RWPE1 (cell line): ENCODE results near the gene PLPP7.

Source experiments
- CTCF ChIA-PET: fragments of 350-600 bp; sonication (Branson Sonifier 250); formaldehyde crosslinking; extraction: SDS; loops from one replicate; lab custom pipeline; 2021; lab: Yijun Ruan, JAX
- POLR2A ChIA-PET: fragments of 400-600 bp; formaldehyde crosslinking; extraction: SDS; loops from one replicate; lab custom pipeline; 2020; ENCODE audit warnings: antibody characterized with exemption; ENCODE audit not compliant: low non-redundant PET; lab: Yijun Ruan, JAX
- DNase-seq: peaks from one replicate; pipeline ENCODE4 v3.0.0; 2012; ENCODE audit warnings: low spot score
- H3K27ac ChIP-seq: fragments of 450-650 bp; 2 replicates; pipeline ENCODE4 v1.5.1; 2017
- TF ChIP-seq, protein P1 (sequence below): fragments of 450-650 bp; conservative IDR thresholded peaks from 2 replicates; pipeline ENCODE4 v1.5.1; 2017; ENCODE audit warnings: low read depth, mild to moderate bottlenecking

Gene PLPP7

DNA sequence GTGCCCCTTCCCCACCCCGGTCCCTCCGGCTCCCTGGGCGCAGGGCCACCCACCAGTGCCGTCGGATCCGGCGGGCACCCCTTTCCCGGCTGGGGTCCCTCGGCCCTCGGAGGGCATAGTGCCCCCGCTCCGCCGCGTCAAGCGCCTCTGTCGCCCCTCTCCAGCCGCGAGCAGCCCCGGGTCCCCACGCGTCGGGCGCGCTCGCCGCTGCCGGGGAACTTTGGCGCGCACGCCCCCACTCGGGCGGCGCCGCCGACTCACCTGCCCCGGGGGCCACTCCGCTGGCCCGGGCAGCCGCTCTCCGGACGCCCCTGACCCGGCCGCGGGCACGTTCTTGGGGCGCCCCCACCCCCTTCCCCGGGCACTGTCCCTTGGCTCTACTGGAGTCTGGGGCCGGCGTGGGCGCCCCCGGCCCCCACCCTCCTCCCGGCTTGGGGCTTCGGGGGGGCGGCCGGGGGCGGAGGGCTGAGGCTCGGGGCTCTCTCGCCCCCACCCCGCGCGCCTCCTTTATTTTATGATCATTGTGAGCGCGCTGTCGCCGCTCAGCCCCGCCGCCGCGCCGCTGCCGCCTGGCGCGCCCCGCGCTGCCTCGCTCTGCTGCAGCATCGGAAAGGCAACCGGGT is 12.1 kb upstream of the PLPP7 start:
- POLR2A ChIA-PET, result no interaction called here
- DNase-seq, result no peak
- CTCF ChIA-PET, result interaction anchor here (0.7 to 1.0 kb wide), 2 partner anchors 23 to 59 kb away, joined by 3 read pairs; no protein-coding TSS in a partner anchor
- TF ChIP-seq, protein P1, sequence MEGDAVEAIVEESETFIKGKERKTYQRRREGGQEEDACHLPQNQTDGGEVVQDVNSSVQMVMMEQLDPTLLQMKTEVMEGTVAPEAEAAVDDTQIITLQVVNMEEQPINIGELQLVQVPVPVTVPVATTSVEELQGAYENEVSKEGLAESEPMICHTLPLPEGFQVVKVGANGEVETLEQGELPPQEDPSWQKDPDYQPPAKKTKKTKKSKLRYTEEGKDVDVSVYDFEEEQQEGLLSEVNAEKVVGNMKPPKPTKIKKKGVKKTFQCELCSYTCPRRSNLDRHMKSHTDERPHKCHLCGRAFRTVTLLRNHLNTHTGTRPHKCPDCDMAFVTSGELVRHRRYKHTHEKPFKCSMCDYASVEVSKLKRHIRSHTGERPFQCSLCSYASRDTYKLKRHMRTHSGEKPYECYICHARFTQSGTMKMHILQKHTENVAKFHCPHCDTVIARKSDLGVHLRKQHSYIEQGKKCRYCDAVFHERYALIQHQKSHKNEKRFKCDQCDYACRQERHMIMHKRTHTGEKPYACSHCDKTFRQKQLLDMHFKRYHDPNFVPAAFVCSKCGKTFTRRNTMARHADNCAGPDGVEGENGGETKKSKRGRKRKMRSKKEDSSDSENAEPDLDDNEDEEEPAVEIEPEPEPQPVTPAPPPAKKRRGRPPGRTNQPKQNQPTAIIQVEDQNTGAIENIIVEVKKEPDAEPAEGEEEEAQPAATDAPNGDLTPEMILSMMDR, result no peak
- no peak overlapping the region for H3K27ac ChIP-seq

DNA sequence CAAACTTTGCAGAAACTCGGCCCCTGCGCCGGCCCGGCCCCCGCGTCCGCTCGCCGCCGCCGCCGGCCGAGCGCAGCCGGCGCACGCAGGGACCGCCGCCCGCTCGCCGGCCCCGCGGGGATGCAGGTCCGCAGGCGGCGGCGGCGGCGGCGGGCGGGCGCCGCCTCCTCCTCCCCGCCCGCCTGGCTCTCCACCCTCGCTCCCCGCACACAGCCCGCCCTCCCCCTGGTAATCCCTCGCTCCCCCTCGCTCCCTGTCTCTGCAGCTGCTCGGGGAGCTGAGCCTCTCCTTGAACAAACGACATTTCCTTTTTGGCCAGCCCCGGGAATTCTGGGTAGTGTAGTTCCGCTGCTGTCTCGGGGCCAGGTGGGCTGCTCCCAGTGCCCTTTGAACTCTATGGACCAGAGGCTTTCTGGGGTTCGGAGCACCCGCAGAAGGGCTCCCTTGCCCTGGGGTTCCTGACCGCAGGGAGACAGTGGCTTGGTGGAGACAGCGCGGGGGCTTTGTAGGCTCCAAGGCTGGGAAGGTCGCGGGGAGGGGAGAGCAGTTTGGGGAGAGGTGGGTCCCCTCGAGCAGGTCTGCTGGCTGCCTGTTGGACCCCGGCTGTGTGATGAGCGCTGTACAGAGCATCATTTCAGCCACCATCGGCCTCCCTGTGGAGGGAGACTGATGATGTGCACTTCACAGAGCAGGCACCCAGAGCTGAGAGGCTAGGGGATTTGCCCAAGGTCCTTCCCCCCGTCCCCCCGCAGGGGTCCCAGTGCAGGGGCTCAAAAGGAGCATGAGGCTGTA is 11.4 kb upstream of the PLPP7 start:
- POLR2A ChIA-PET, result interaction anchor here (0.6 kb wide), 1 partner anchor 72 kb away, joined by 3 read pairs; no protein-coding TSS in a partner anchor
- H3K27ac ChIP-seq, result no peak overlapping the region
- TF ChIP-seq, protein P1, result no peak
- peak; percentile 95 for DNase-seq
- CTCF ChIA-PET, result interaction anchor here (0.6 to 1.0 kb wide), 3 partner anchors 22 to 313 kb away, joined by 3 read pairs; no protein-coding TSS in a partner anchor

DNA sequence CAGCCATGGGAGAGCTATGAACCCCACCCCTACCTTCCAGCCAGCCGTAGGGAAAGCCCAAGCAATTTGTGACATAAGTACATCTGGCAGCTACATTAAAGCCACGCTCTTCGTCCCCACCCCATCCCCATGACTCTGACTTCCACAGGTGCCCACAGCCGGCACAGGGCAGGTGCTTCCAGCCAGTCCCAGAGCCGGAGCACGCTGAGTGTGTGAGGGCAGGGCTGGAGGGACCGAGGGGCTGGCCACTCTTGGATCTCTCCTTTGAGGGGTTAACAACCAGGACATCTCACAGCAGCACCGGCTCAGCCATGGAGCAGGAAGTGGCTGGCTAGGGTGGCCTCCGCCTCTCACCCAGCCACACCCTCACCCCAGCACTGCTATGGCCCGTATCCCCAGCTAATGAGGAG is 10.8 kb upstream of the PLPP7 start:
- TF ChIP-seq, protein P1, result no peak
- no peak for DNase-seq
- POLR2A ChIA-PET, result interaction anchor here (0.6 kb wide), 1 partner anchor 72 kb away, joined by 3 read pairs; no protein-coding TSS in a partner anchor
- CTCF ChIA-PET, result interaction anchor here (0.6 kb wide), 1 partner anchor 313 kb away, joined by 3 read pairs; no protein-coding TSS in a partner anchor
- H3K27ac ChIP-seq, result no peak overlapping the region

DNA sequence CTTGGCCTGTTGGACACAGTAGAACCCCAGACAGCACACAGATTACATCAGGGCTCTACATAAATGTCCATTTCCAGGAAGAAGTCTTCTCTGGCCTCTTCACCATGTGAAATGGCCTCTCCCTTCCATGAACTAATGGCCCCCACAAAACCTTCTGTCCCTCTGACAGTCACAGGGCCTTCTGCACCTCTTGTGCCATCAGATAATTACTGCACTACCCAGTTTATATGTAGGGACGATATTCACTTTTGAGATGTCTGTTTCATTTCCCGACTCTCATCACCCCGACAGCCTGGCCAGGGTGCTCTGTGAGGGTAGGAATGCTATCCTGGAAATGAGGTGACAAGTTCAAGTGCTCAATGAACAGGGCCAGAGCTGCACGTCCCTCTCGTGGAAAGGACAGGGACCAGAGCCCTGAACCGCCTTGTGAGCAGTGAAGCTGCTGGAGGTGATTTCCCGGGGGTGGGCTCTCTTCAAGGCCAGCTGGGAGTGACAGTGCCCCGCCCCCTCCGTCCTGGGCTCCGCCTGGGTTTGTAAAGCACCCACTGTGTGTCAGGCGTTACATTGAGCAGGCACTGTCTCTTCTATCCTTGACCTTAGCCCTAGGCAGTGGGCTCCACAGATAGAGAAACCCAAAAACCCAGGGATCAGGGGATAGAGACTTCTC is 10.2 kb upstream of the PLPP7 start:
- TF ChIP-seq, protein P1, result no peak
- no peak for DNase-seq
- CTCF ChIA-PET, result interaction anchor here (0.6 kb wide), 2 partner anchors 9 to 312 kb away, joined by 3 read pairs; no protein-coding TSS in a partner anchor
- no peak overlapping the region for H3K27ac ChIP-seq
- POLR2A ChIA-PET, result no interaction called here

DNA sequence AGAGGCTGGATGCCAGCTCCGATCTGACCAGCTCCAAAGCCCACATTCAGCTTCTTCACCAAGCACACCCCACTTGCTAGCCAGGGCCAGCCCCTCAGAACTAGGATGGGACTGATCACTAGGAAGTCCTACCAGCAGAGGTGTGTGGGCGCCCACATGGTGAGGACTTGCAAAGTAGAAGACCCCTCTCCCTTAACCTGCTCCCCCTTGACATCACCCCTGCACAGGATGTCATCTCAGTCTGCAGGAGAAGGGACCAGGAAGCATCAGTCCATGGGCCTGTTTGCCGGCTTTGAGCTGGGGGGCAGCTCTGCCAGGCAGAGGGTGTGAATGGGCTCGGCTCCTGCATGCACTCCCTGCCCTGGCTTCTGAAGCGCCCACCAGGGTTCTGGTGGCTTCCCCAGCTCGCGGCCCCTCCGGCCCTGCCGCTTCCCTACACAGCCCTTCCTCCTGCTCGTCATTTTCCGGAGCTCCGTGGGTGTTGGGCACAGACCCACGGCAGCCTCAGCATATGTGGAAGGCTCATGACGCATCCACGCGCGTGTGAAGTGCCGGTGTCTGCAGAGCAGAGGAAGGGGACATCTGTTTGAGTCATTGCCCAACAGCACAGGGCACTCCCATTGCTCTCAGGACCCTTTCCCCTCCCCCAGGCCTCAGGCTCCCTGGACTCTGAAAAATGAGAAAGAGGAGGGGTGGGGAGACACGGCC is 9.5 kb upstream of the PLPP7 start:
- ChIA-PET CTCF (interaction anchor here (0.6 kb wide), 1 partner anchor 8 kb away, joined by 3 read pairs; no protein-coding TSS in a partner anchor), POLR2A (no interaction called here)
- no peak overlapping the region for H3K27ac ChIP-seq
- TF ChIP-seq, protein P1, result no peak
- no peak for DNase-seq
